ENCODE measurements around the gene LSG1.
"Not testable (repeated sequence)": the region's sequence is repeated elsewhere in the genome, so short reads cannot be mapped to it uniquely, and the experiment has no call there.

Gene LSG1

DNA sequence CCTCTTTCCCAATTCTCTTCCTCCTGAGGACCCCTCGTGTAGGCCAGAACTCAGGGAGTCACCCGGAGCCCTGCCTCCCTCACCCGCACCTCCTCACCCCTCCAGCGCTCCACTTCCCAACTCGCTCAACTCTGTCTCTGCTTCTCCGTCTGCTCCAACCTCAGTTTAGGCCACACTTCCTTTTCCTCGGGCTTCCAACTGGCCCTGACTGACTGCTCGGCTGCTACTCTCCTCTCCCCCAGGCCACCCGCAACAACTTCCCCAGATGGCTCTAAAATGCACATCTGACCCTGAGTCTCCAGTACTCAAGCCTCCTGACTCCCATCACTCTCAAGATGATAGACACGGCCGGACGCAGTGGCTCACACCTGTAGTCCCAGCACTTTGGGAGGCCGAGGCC, 62.4 kb downstream of the LSG1 start:
- Histone ChIP-seq H3K4me3 (ENCODE audit: low read length) (no peak overlapping the region), H3K9ac (ENCODE audit: low read depth, low read length) (no peak overlapping the region), H3K9me3 (replicated peaks; ENCODE audit: low read length) (no peaks in the 10 kb centered on the region), H3K27me3 (ENCODE audit: control insufficient read depth, insufficient read depth, low read length) (no peaks in the 10 kb centered on the region), H3K4me2 (ENCODE audit: low read length) (no peak overlapping the region), H3K36me3 (ENCODE audit: insufficient read depth, low read length) (peaks cover 26% of the 10 kb centered on the region), H3K4me1 (ENCODE audit: control insufficient read depth, insufficient read depth, low read length) (no peaks in the 10 kb centered on the region)

DNA sequence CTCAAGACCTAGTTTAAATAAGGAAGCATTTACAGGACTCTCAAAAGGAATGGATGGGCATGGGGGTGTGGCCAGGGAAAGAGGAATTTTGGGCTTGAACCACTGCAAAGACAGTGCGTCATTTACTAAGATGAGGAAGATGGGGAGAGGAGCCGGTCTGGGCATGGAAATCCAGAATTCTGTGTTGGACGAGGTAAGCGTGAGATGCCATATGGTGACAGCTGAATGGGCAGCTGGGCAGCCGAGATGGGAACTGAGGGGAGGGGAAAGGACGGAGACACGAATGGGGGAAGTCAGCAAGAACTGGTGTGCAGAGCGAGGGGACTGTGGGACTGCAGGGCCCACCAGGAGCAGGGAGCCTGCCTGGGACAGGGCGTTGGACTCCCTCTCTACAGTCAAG, 63.0 kb downstream of the LSG1 start:
- peaks cover 26% of the 10 kb centered on the region for H3K36me3 ChIP-seq (ENCODE audit: insufficient read depth, low read length)
- H3K9ac ChIP-seq (ENCODE audit: low read depth, low read length) = no peak overlapping the region
- no peaks in the 10 kb centered on the region for H3K9me3 ChIP-seq (replicated peaks; ENCODE audit: low read length)
- no peak overlapping the region for H3K4me2 ChIP-seq (ENCODE audit: low read length)
- no peaks in the 10 kb centered on the region for H3K4me1 ChIP-seq (ENCODE audit: control insufficient read depth, insufficient read depth, low read length)
- no peaks in the 10 kb centered on the region for H3K27me3 ChIP-seq (ENCODE audit: control insufficient read depth, insufficient read depth, low read length)
- H3K4me3 ChIP-seq (ENCODE audit: low read length) = no peak overlapping the region

DNA sequence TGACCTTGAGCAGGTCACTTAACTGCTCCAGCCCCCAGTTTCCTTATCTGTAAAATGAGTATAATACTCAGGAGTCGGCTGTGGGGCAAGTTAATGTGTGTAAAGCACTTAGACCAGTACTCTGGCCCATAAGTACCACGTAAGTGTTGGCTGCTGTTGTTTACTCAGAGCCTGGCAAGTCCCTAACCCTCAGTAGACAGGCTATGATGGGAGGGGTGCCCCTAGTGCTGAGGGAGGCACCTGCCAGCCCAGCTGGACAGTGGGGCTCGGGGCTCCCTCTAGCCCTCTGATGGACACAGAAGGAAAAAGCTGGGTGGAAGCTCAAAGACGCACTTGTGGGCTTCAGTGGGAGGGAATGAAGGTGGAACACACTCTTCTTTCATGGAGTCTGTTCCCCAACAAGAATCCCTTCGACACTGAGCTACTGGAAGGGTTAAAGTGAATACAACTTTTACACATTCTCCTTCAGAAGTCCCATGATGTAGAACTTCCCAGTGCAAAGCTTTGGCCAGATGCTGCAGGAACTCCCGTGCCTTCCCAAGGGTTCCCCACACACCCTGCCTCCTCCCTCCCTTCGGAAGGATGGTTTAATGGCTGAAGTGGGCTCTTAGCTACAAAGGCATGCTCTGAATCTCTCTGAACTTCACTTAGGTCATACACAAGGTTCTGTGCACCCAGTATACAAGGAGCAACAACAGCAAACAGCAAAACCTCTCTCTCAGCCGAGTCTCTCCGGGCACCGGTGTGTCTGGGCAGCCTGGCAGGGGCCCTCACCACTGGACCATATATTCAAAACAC, 64.2 kb downstream of the LSG1 start:
- no peak overlapping the region for H3K4me3 ChIP-seq (ENCODE audit: low read length)
- no peaks in the 10 kb centered on the region for H3K27me3 ChIP-seq (ENCODE audit: control insufficient read depth, insufficient read depth, low read length)
- no peaks in the 10 kb centered on the region for H3K4me1 ChIP-seq (ENCODE audit: control insufficient read depth, insufficient read depth, low read length)
- H3K9me3 ChIP-seq (replicated peaks; ENCODE audit: low read length) = no peaks in the 10 kb centered on the region
- peaks cover 31% of the 10 kb centered on the region for H3K36me3 ChIP-seq (ENCODE audit: insufficient read depth, low read length)
- no peak overlapping the region for H3K4me2 ChIP-seq (ENCODE audit: low read length)
- H3K9ac ChIP-seq (ENCODE audit: low read depth, low read length) = no peak overlapping the region

DNA sequence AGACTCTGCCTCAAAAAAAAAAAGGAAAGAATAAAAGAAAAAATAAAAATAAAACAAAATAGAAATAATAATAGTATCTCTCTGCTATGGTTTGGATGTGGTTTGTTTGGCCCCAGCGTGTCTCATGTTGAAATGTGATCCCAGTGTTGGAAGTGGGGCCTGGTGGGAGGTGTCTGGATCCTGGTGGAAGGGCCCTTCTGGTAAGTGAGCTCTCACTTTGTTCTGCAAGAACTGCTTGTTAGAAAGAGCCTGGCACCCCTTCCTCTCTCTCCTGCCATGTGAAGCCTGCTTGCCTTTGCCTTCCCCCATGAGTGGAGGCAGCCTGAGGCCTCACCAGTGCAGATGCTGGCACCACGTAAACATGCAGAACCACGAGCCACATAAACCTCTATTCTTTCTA, 65.0 kb downstream of the LSG1 start:
- Histone ChIP-seq H3K4me1 (ENCODE audit: control insufficient read depth, insufficient read depth, low read length) (no peaks in the 10 kb centered on the region), H3K4me3 (ENCODE audit: low read length) (no peak overlapping the region), H3K4me2 (ENCODE audit: low read length) (no peak overlapping the region), H3K9ac (ENCODE audit: low read depth, low read length) (no peak overlapping the region), H3K27me3 (ENCODE audit: control insufficient read depth, insufficient read depth, low read length) (no peaks in the 10 kb centered on the region), H3K36me3 (ENCODE audit: insufficient read depth, low read length) (peaks cover 35% of the 10 kb centered on the region), H3K9me3 (replicated peaks; ENCODE audit: low read length) (no peaks in the 10 kb centered on the region)

DNA sequence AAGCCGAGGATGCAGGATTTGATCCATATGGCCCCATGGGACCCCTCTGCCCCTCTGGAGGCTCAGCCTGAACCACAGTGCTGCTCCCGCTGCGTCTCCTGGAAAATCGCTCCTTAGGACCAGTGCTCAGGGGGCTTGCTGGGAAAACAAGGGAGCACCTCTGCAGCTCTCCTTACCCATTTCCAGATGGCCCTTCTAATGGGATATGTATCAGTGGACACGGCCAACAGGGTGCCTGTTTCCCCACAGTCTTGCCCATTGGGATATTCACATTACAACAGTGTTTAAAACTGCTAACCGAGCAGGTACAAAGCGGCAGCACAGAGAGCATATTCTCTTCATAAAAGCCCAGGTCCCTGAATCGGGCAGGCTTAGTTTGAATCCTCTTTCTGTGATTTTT, 65.8 kb downstream of the LSG1 start:
- Histone ChIP-seq H3K9ac (ENCODE audit: low read depth, low read length) (no peak overlapping the region), H3K27me3 (ENCODE audit: control insufficient read depth, insufficient read depth, low read length) (no peaks in the 10 kb centered on the region), H3K36me3 (ENCODE audit: insufficient read depth, low read length) (peaks cover 37% of the 10 kb centered on the region)

DNA sequence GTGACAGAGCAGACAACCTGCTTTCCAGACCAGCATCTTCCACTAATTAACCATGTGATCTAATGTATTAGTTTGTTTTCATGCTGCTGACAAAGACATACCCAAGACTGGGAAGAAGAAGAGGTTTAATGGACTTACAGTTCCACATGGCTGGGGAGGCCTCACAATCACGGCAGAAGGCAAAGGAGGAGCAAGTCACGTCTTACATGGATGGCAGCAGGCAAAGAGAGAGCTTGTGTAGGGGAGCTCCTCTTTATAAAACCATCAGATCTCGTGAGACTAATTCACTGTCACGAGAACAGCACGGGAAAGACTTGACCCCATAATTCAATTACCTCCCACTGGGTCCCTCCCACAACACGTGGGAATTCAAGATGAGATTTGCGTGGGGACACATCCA, 66.7 kb downstream of the LSG1 start:
- not testable (repeated sequence) for H3K4me3 ChIP-seq (ENCODE audit: low read length); H3K9ac ChIP-seq (ENCODE audit: low read depth, low read length); H3K4me2 ChIP-seq (ENCODE audit: low read length); H3K4me1 ChIP-seq (ENCODE audit: control insufficient read depth, insufficient read depth, low read length); H3K27me3 ChIP-seq (ENCODE audit: control insufficient read depth, insufficient read depth, low read length); H3K9me3 ChIP-seq (replicated peaks; ENCODE audit: low read length)
- H3K36me3 ChIP-seq (ENCODE audit: insufficient read depth, low read length) = peaks cover 34% of the 10 kb centered on the region

More for the DNA sequence above, 65.8 kb downstream of the LSG1 start:
- no peaks in the 10 kb centered on the region for H3K4me1 ChIP-seq (ENCODE audit: control insufficient read depth, insufficient read depth, low read length)
- no peaks in the 10 kb centered on the region for H3K9me3 ChIP-seq (replicated peaks; ENCODE audit: low read length)
- no peak overlapping the region for H3K4me3 ChIP-seq (ENCODE audit: low read length)
- no peak overlapping the region for H3K4me2 ChIP-seq (ENCODE audit: low read length)

DNA sequence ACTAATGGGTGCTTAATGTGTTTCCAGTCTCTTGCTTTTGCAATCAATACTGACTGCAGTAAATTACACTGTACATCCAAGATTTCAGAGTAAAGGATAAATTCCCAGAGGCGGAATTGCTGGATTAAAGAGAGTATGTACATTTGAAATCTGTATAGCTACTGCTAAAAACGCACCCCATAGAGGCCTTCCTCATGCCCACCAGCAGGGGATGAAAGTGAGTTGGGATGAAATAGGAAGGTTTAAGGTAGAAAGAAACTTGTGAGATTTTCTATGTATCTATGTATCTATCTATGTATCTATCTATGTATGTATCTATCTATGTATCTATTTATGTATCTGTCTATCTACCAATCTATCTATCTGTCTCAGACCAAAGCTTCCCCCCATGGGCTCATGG, 67.2 kb downstream of the LSG1 start:
- Histone ChIP-seq H3K27me3 (ENCODE audit: control insufficient read depth, insufficient read depth, low read length) (no peaks in the 10 kb centered on the region), H3K36me3 (ENCODE audit: insufficient read depth, low read length) (peaks cover 34% of the 10 kb centered on the region), H3K9me3 (replicated peaks; ENCODE audit: low read length) (no peaks in the 10 kb centered on the region), H3K4me2 (ENCODE audit: low read length) (no peak overlapping the region), H3K9ac (ENCODE audit: low read depth, low read length) (no peak overlapping the region), H3K4me3 (ENCODE audit: low read length) (no peak overlapping the region), H3K4me1 (ENCODE audit: control insufficient read depth, insufficient read depth, low read length) (no peaks in the 10 kb centered on the region)

DNA sequence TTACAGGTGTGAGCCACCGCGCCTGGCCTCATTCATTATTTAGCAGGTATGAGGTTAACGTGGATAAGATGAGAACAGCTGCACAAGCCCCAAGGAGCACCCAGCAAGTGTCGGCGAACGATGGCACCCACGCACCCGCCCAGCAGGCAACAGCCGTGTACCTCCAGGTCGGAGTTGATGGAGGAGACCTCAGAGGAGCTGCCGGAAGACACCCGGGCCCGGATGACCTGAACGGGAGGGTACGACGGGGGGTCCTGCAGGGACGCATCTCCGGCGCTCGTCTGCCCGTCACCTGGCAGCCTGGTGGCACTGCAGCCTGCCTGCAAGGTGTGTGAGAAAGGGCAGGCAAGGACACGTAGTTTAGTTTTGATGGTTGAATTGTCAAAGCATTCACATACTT, 67.9 kb downstream of the LSG1 start:
- Histone ChIP-seq H3K4me2 (ENCODE audit: low read length) (no peak overlapping the region), H3K27me3 (ENCODE audit: control insufficient read depth, insufficient read depth, low read length) (no peaks in the 10 kb centered on the region), H3K36me3 (ENCODE audit: insufficient read depth, low read length) (peaks cover 36% of the 10 kb centered on the region), H3K9me3 (replicated peaks; ENCODE audit: low read length) (no peaks in the 10 kb centered on the region), H3K9ac (ENCODE audit: low read depth, low read length) (no peak overlapping the region), H3K4me1 (ENCODE audit: control insufficient read depth, insufficient read depth, low read length) (peaks cover 3% of the 10 kb centered on the region), H3K4me3 (ENCODE audit: low read length) (no peak overlapping the region)

DNA sequence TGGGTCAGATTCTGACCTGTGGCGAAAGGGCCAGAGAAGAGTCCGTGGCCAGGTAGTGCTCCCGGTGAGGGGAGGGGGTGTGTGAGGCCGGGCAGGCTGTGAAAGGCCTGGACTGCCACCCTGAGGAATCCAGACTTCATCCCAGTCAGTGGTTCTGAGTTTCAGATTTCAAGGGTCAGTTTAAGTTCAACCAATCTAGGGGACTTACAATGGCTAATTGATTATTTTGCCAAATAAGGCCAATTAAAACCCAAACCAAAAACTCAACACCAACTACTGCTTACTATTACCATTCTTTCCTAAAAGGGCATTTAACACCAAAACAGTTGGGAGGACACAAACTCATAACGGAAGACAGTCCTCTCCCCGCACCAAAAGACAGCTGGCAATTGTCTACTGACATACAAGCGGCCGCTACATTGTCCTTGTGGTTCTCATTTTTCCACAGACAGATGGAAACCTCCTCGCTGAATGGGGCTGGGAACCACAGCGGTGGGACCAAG, 69.3 kb downstream of the LSG1 start:
- Histone ChIP-seq H3K9me3 (replicated peaks; ENCODE audit: low read length) (no peaks in the 10 kb centered on the region), H3K4me1 (ENCODE audit: control insufficient read depth, insufficient read depth, low read length) (peaks cover 13% of the 10 kb centered on the region), H3K36me3 (ENCODE audit: insufficient read depth, low read length) (peaks cover 35% of the 10 kb centered on the region), H3K27me3 (ENCODE audit: control insufficient read depth, insufficient read depth, low read length) (no peaks in the 10 kb centered on the region), H3K9ac (ENCODE audit: low read depth, low read length) (no peak overlapping the region), H3K4me3 (ENCODE audit: low read length) (no peak overlapping the region), H3K4me2 (ENCODE audit: low read length) (no peak overlapping the region)

DNA sequence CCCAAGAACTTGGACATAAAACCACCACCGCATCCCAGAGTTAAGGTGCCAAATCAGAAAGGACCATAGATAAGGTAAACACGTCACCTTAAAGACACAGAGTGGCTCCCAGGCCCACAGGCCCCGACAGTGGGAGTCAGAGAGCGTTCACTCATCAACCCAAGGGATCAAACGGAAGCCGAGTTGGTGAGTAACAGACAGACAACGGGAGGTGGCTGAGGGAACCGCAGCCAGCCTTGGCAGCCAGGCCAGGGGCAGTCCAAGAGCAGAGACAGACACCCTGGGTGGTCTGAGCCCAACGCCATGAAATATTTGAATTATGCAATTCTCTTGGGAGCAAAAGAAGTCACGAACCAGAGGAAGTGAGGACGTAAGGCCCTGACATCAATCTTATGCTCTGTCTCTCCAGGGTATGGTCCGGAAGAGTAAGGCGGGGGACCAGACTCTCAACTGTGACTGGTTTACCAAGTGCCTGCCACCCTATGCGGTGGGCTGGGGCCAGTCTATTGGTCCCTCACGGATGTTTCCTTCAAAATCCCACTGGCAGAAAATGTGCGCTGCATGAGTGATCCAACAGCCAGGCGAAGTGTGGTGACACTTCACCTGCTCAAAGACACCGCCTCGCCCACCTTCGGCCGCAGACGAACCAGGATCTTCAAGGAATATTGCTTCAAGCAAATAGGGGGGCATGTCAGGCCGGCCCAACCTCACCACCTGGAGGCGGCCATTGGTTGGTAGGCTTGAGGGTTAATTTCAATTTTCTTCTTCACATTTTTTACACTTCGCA, 73.0 kb downstream of the LSG1 start:
- H3K4me3 ChIP-seq (ENCODE audit: low read length) = no peak overlapping the region
- peak overlapping the region; percentile 44 for H3K9ac ChIP-seq (ENCODE audit: low read depth, low read length)
- peaks cover 20% of the 10 kb centered on the region for H3K4me1 ChIP-seq (ENCODE audit: control insufficient read depth, insufficient read depth, low read length)
- H3K9me3 ChIP-seq (replicated peaks; ENCODE audit: low read length) = no peaks in the 10 kb centered on the region
- H3K36me3 ChIP-seq (ENCODE audit: insufficient read depth, low read length) = peaks cover 29% of the 10 kb centered on the region
- H3K27me3 ChIP-seq (ENCODE audit: control insufficient read depth, insufficient read depth, low read length) = no peaks in the 10 kb centered on the region
- peak overlapping the region; percentile 8 for H3K4me2 ChIP-seq (ENCODE audit: low read length)

DNA sequence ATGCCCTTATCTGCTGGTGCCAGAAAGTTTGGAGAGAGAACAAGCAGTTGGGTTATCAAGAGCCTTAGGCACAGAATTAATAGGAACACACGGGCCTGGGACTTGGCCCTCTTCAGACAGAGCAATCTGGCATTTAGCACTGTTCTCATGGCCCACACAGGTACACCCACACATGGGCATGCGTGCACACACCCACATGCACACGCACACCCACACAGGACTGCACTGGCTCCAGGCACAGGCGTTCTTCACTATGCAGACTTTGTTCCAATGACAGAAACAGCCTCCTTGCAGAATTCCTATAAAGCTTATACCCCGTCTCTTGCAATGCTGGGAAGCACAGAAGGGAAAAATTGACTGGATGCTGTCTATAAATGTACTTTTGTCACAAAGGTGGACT, 75.1 kb downstream of the LSG1 start:
- H3K4me1 ChIP-seq (ENCODE audit: control insufficient read depth, insufficient read depth, low read length) = peaks cover 32% of the 10 kb centered on the region
- no peaks in the 10 kb centered on the region for H3K9me3 ChIP-seq (replicated peaks; ENCODE audit: low read length)
- no peaks in the 10 kb centered on the region for H3K27me3 ChIP-seq (ENCODE audit: control insufficient read depth, insufficient read depth, low read length)
- no peak overlapping the region for H3K9ac ChIP-seq (ENCODE audit: low read depth, low read length)
- H3K4me2 ChIP-seq (ENCODE audit: low read length) = no peak overlapping the region
- peaks cover 24% of the 10 kb centered on the region for H3K36me3 ChIP-seq (ENCODE audit: insufficient read depth, low read length)
- no peak overlapping the region for H3K4me3 ChIP-seq (ENCODE audit: low read length)

Data from skeletal muscle satellite cell (primary cell).